ENCODE results near the gene ALDOA.

ALDOA gene

DNA sequence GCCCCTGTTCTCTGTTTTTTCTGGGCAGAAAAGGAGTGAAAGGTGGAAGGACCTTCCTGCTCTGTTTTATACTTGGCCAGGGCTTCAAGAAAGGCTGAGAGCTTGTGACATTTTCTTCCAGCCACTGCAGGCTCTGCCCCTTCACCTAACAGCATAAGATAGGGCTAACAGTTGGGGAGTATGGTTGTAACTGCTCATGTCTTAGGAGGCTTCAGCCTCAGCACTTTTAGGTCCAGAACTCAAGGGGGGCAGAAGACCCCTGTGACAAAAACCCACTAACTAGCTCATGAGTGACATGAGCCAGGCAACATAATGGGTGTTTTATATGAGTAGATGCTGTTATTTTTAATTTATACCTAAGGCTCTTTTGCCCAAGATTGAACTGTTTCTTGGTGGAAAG is 4.9 kb downstream of the ALDOA start:
- no peak for DNase-seq

- DNase-seq = peak; percentile 80
Observed at GRCh38 chr16:30075503-30076275, 10.1 kb downstream of the ALDOA start, which contains the start of gene PPP4C. PPP4C (plus strand) TSS chr16:30075994; CDS start chr16:30076378, 384 bp downstream.

GRCh38 chr16:30076276-30076791 is 10.8 kb downstream of the ALDOA start:
- DNase-seq = no peak

DNA sequence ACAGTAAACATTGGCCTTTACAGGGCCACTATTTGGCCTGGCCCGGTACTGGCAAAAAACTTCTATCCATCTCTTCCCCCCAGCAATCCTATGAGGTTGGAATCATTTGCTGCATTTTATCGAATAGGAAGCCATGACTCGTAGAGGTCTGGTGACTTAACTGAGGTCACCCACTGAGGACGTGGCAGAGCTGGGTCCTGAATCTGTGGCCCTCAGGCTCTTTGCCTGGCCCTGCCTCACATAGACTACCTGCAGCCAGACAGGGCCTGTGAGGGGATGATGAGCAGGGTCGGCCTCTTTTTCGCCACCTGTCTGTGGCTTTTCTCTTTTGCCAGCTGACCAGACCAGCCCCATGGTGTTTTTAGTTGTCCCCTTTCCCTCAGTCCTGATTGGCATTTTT is 12.1 kb downstream of the ALDOA start:
- DNase-seq = no peak

DNA sequence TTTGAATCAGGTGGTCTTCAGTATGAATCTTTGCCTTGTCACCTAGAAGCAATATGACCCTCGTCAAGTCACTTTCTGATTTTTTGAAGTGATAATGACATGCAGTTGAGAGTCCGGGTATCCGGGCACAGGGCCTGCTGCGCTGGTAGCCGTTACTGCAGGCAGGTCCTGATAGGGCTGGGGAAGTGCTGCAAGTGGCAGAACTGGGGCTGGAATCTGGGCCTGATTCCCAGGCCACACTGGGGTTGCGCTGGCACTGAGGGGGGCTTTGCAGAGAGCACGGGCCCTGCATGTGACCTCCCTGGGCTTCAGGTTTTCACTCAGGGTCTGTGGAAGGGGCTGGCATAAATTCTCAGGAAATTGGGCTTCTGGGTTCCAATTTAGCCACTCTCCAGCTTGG is 13.2 kb downstream of the ALDOA start:
- DNase-seq = no peak

GRCh38 chr16:30079480-30079879 is 13.9 kb downstream of the ALDOA start:
- DNase-seq = no peak

- DNase-seq = no peak
Observed at GRCh38 chr16:30082545-30083090, 17.1 kb downstream of the ALDOA start.

DNA sequence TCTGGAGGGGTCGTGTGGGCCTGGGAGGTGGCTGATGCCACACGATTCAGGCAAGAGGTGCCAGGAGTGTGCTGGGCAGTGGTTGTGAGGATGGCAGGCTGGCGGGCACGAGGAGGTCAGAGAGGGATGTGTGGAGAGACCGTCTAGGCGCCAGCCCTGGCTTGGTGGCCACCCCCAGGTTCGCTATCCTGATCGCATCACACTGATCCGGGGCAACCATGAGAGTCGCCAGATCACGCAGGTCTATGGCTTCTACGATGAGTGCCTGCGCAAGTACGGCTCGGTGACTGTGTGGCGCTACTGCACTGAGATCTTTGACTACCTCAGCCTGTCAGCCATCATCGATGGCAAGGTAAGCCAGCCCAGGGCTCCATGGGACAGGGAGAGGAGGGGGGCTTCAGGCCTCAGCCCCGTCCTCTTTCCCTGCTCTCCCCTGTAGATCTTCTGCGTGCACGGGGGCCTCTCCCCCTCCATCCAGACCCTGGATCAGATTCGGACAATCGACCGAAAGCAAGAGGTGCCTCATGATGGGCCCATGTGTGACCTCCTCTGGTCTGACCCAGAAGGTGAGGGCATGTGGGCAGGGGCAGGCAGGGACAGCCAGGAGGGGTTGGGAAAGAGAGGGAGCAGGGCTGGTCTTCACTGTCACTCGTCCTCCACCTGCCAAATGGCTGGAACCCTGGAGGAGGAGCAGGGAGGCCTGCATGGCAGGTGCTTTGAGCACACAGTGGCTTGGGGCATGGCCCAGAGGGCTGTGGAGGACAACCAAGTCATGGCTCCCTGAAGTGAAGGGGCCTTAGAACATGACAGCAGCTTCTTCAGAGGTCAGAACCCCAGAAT is 17.9 kb downstream of the ALDOA start:
- no peak for DNase-seq

GRCh38 chr16:30084096-30084815 is 18.7 kb downstream of the ALDOA start:
- no peak for DNase-seq

GRCh38 chr16:30084816-30085159 is 19.2 kb downstream of the ALDOA start:
- no peak for DNase-seq

GRCh38 chr16:30085247-30085646 is 19.7 kb downstream of the ALDOA start:
- DNase-seq = no peak

- no peak for DNase-seq
Observed at GRCh38 chr16:30085820-30086219, 20.3 kb downstream of the ALDOA start.

DNA sequence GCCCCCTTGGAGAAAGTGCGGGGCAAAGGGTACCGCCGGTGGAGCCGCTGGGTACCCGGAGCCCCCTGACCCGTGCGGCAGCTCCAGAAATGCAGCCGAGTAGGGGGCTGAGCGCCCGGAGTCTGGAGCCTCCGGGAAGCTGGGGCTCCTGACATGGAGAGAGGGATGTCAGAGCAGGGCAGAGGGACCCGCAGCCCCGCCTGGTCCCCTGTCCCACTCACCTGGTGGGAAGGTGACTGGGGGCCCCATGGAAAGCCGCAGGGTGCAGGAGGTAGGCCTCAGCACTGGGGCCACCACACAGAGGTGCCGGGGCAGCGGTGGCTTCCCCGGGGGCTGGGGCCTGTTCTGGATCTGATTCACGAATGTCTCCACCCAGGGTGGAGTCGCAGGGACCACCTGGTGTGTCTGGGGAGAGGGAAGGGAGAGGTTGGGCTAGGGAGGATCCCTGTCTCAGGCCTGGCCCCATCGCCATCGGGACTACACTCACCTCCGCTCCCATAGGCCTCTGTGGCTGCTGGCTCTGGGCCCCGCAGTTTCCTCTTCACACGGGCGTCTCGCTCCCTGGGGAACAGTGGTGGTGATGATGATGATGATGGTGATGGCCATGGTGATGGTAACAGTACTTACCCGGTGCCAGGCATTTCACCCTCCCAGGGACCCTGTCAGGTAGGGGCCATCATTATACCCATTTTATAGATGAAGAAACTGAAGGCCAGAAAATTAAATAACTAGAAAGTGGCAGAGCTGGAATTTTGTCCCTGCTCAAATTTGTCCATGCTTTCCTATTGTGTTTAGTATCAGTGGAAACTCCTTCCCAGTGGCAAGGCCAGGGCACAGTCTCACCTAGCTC is 21.0 kb downstream of the ALDOA start:
- DNase-seq = no peak

DNA sequence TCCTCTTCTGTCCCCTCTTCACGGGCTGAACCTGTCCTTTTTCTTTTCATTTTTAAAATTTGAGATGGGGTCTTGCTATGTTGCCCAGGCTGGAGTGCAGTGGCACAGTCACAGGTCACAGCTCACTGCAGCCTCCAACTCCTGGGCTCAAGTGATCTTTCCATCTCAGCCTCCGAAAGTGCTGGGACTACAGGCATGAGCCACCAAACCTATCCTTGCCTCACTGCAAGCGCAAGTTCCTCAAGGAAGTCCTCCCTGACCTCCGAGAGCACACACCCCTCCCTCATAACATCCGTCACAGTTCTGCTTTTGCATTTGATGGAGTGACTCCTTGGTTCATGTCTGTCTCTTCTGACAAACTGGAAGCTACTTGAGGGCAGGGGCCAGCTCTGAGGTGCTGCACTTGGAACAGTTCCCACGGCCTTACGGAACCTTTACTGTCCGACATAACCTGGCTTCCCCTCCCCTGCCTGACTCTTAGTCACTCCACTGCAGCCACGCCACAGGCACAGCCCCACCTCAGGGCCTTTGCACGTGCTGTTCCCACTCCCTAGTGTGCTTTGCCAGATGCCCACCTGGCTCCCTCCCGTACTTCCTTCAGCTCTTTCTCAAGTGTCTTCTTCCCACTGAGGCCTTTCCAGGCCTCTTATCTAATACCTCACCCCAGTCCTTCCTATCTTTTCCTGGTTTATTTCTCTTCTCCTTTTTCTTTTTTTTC is 21.8 kb downstream of the ALDOA start:
- no peak for DNase-seq

DNA sequence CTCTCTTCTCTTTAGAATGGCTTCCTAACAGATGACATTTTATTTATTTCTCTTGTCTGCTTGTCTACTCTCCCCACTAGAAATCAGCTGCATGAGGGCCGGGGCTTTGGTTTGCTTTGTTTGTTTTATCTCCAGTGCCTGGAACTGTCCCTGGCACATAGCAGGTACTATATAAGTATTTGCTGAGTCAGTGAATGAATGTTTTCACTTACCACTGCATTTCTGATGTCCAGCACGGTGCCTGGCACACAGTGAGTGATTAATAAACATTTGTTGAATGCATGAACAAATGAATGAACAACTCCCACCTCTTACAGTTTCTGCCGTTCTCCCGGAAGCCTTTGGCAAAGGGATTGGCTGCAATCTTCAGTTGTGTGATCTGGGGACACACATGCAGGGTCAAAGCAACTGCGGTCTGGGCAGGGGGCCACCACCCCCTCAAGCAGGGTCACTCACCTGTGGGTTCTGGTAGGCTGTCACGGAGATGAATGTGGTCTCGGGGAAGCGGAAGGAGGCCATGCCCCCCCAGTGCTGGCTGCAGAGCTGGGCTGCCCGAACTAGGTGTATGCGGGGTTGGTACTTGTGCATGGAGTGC is 22.8 kb downstream of the ALDOA start:
- no peak for DNase-seq

- DNase-seq = no peak
Observed at GRCh38 chr16:30088832-30089624, 23.5 kb downstream of the ALDOA start.

DNA sequence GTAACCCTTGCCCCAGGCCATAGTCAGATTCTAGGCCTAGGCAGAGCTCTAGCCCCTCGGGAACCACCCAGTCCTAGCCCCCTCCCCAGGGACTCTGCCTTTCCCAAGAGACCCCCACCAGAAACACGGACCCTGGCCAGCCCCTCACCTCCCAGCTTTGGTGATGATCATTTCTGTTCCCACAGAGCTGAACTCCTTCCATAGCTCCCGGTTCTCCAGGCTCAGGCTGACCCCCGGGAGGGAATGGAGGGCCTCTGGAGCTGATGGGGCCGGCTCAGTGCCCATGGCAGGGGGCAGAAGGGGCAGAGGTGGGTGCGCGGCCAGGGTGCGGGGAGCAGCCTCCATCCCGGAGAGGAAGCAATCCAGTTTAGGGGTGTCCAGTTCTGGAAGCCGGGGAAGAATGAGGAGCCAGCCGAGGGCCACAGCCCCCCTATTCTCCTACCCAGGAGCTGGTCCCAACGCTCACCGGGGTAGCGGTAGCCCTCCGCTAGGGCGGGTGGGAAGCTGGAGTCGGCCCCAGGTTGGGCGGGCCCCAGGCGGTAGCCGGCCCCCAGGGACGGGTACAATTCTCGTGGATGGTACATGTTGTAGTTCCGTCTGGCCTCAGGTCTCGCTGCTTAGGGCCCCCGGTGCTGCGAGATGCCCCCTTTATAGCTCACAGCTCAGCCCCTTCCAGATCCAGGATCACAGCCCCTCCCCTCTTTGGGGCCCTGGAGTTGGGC is 25.2 kb downstream of the ALDOA start:
- DNase-seq = no peak

DNA sequence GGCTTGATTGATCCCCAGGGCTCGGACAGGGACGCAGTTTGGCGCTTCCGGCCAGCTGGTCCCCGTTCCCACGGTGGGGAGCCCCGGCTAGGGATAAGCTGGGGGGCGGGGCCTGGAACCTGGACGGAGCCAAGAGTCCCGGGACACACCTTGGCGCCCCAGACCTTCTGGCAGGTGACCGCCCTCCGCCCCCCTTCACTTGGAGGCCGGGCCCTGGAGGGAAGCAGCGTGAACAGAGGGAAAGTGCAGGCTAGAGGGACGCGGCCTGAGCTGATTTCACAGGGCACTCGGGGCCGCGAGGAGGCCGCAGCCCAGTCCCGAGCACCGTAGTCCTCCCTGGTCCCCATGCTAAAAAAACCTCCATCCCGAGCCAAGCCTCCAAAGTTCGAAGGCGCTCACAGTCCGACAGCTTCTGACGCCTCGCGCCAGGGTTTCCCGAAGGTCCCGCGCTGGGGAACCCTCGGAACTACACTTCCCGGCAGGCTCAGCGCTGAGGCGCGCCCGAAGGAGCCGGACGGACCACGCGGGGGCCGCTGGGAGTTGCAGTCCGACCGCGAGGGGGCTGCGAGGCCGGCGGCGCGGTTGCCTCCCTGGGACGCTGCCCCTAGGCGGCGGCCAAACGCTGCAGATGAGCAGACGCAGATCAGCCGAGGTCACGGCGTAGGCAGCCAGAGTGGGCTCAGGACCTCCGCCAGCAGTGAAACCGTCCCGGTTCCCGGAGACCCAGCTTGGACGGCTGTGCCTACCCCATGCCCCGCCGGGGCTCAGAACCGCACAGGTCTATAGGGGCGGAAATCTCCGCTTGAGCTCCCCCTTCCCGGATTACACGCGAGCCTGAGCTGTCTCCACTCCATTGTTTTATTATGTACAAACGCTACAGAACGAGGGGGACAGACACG is 26.2 kb downstream of the ALDOA start, which contains the start of gene TBX6:
Gene TBX6 (minus strand): TSS at position 451 of the 899 bp plus-strand sequence. CDS start 731 bp downstream, outside the sequence.
- peak; percentile 86 for DNase-seq
